Measurements from ENCODE around the gene GRIK3.
A peak's percentile ranks its signal among the peaks of the same experiment; 100 is the strongest.
"Not testable (repeated sequence)": the region's sequence is repeated elsewhere in the genome, so short reads cannot be mapped to it uniquely, and the experiment has no call there.

The GRIK3 gene

DNA sequence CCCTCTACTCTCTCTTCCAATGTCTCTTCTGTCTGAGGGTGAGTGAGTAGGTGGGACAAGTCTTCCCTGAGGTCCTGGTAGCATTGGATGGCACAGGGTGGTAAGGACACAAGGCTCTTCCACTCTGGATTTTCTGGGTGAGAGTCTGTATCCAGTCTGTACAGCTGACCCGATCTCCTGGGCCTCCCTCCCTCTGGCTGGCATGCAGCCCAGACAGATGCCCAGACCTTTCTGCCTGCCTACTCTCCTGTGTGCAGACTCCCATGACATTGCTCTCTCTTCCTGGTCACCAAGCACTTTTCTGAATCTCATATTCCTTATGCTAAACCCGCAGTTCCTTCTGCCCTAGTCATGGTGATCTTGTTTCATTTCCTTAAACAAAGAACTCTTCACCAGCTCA is 100.3 kb downstream of the GRIK3 start:
- no peak for DNase-seq

GRCh38 chr1:36927826-36928225 is 106.5 kb downstream of the GRIK3 start:
- no peak for DNase-seq

DNA sequence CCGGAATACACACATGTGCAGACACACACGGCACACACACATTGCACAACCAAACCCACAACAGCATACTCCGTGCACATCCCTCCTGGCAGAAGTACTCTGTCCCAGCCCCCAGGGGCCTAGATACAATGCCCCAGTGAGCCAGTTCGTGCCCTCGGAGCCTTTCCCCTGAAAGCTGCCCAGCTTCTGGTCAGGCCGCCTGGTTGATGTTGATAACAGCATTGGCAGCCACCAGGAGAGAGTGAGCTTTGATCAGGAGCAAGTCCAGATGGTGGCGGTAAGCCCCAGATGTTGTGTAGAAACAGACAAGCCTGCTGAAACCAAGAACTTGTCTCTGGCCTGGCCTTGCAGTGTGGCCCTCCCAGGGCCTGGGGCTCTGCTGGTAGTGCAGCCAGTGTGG is 109.1 kb downstream of the GRIK3 start:
- no peak for DNase-seq

GRCh38 chr1:36924282-36924811 is 110.0 kb downstream of the GRIK3 start:
- DNase-seq: peak; percentile 16

DNA sequence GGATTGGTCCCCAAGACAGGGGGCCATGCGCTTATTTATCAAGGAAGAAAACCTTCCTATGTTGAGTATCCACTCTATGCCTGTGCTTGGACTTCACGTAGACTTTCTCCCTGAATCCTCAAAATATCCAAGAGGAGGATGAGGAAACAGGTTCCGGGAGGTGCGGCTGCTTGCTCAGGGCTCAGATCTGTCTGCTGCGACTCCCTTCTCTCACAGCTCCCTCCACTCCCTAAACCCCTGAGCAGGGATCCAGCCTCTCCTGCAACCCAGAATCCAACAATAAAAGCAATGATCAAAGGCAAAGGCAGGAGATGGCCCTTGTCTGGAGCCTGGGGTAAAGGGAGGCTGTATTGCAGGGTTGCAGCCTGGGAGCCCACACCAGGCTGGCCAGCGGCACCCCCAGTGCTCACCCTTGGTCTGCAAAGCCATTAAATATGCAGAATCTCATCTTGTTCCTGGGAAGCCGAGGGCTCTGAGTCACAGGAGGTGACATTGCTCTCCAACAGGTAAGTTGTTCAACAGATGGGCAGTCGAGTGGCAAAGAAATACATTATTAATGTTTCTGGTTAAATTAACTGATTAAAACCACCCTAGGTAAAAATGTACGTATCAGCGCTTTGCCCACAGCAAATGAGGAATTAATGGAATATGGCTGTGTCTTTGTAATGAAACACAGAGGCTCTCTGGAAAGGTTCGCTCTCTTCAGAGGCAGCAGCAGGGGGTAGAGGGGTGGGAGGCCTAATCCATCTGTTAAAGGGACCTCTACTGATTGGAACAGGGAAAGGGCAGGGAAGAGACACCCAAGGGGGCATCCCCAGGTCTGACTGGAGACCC is 111.5 kb downstream of the GRIK3 start:
- DNase-seq: no peak

DNA sequence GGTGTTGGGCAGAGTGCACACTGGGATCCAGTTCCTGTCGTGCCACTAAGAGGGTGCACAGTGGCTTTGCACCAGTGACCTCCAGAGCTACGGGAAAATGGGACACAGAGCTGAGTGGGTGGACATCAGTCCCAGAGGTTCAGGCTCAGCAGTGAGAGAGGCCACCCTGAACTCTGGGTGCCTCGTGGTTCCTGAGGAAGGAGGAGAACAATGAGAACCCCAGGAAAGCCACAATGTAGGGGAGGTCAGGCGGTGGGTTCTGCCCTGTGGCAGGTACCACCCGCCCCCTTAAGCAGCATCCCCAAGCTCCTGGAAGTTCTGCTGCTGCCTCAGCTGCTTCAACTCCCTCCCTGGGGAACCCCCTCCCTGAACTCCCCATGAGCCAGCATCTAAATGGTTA is 112.2 kb downstream of the GRIK3 start:
- DNase-seq: no peak

- DNase-seq: no peak
These were observed 113.4 kb downstream of the GRIK3 start for GRCh38 chr1:36920801-36921405.

DNA sequence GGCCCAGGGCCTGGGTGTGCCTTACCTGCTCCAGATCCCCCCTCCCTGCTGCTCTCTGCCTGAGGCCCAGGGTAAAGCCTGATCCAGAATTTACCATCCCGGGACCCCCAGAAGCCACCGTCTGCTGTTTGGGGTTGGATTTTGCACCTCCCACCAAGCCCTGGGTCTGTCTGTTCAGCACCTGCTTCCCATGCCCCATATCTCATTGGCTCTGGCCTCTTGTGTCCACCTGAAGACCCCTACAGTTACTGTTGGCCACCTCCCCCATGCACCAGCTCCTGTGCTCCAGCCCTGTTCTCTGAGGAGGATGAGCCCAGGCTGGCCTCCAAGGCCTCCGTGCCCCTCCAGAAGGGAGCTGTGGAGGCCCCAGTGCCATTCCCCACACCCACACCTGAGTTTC is 113.9 kb downstream of the GRIK3 start:
- DNase-seq: no peak

DNA sequence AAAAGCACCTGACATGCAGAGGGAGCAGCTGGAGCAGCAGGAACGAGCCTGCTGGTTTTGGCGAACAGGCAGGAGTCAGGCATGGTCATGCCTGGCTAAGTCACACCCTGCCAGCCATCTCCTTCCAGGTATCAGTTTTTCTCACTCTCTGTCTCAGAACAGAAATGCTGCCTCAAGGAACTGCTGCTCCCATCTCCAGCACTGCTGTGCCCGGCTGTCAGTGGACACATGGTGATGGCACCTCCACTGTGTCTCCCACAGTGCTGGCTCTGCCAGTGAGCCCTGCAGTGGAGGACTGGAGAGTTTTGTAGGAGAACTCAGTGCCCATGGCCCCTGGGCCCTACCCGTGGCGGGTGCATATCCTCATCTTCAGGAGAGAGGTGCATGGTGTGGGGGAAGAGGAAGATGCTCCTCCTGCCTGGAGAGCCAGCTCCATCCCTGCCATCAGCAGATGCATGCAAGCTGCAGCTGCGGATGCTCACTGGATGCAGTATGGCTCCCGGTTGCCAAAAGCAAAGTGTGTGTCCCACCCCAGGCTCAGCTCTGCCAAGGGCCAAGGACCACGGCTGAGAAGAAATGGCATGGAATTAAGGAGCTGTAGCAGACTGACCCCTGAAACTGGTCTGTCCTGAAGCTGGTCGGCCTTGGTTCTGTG is 114.7 kb downstream of the GRIK3 start:
- DNase-seq: no peak

DNA sequence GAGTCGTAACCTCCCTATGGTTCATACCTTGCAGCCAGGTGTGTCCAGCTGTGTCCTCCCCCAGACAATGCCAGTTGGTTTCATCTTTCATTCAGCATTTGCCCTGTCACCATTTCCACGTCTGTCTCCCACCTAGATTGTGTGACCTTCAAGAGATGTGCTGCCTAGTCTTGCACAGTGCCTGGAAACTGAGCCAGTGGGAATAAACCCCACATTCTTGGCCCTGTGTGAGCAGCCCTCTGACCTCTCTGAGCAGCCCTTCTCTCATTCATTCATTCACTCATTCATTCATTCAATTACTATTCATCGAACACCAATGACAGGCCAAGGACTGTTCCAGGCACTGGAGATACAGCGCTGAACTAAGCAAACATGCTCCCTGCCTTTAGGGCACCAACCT is 115.7 kb downstream of the GRIK3 start:
- no peak for DNase-seq

GRCh38 chr1:36916542-36916941 is 117.8 kb downstream of the GRIK3 start:
- not testable (repeated sequence) for DNase-seq

GRCh38 chr1:36913484-36914060 is 120.7 kb downstream of the GRIK3 start:
- DNase-seq: no peak

DNA sequence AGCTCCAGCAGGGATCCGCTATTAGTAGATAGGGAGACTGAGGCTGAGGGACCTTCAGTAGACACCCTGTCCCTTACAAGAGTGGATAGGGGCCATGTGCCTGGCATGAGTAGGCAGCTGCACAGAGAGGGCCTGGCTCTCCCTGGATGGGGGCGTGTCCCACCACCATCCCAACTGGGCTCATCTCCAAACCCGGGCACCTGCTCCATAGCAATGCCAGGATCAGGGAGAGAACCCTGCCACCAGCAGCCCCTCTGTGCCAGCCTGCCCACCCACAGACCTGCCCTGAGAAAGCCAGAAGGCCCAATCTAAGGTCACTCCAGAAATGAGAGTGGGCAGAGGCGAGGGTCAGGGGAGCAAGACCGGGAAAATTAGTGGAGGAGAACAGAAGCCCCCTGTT is 121.3 kb downstream of the GRIK3 start:
- no peak for DNase-seq

DNA sequence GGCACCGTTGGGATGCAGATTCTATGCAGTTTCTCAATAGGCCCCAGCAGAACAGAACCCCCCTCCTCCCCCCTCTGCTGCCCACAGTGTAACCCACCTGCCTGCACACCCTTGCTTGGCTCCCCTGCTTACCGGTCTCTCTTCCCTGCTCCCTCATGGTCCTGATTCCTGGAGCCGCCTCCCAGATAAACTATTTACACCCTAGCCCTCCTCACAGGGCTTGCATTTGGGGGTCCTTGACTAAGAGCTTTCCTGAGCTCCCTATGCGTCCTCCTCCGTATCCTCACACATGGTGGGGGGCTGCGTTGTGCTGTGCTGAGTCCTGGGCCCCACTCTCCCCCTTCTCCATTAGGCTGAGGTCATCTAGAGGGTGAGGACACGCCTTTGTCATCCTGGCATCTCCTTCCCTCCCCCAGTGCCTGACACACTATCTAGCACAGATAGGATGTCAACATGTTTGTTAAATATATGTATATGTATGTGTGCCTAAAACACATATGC is 121.9 kb downstream of the GRIK3 start:
- DNase-seq: no peak

DNA sequence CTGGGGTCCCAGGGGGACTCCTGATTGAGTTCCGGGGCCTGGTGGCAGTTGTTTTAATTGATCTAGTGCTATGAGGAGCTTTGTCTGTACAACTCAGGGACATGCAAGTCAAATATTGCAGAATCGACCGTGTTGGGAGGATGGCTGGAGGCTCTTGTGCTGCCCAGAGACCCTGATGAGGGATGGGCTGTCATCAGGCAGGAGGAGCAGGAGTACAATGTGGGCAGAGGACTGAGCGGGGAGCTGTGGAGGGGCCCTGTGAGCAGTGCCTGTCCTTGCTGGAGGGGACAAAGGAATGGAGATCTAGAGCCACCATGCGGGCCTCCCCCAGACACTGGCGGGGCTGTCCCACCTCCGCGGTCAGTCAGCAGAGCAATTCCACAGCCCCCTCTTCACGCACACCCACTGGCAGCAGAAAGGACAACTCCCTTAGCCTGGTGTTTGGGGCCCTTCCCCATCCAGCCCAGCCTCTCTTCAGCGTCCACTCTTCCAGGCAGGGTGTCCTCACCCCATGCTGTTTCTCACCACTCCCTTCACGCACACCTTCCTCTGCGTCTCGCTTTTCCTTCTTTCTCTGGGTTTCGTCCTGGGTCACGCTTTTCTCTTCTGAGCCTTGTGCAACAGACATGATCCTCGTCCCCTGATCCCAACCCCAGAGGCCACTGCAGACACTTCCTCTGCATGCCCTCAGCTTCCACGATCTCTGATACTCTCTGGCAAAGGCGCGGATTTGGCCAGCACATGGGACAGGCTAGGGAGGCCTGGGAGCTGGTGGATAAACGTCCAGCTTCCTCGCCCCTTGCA is 122.6 kb downstream of the GRIK3 start:
- no peak for DNase-seq

GRCh38 chr1:36910886-36911540 is 123.3 kb downstream of the GRIK3 start:
- DNase-seq: no peak

GRCh38 chr1:36909946-36910725 is 124.2 kb downstream of the GRIK3 start:
- no peak for DNase-seq

DNA sequence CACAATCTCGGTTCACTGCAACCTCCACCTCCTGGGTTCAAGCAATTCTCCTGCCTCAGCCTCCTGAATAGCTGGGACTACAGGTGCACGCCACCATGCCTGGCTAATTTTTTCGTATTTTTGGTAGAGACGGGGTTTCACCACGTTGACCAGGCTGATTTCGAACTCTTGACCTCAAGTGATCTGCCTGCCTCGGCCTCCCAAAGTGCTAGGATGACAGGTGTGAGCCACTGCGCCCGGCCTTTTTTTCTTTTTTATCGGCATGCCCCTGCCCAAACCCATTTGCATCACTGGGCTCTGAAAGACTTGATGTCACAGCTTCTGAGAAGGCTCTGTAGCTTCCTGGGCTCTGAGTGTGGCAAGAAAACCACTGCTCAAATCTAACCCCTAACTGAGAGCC is 125.0 kb downstream of the GRIK3 start:
- not testable (repeated sequence) for DNase-seq

DNA sequence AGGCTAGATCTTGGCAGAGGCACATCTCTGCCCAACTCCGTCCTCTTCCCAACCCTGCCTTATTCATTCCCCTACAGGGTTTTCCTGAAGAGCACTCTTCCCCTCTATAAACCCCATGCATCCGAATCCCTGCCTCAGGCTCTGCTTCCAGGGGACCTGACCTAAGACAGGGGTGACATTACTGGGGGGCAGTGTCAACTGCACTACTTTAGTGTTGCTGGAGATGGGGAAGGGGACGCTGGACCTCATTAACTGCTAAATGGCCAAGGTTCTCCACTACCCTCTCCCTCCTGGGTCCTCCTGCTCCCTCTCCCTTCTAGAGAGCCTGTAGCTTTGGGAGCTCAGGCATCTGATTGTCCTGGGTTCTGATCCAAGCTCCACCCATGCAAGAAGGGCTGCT is 126.2 kb downstream of the GRIK3 start:
- no peak for DNase-seq

GRCh38 chr1:36906555-36906954 is 127.8 kb downstream of the GRIK3 start:
- DNase-seq: no peak

GRCh38 chr1:36905941-36906340 is 128.4 kb downstream of the GRIK3 start:
- no peak for DNase-seq
